ENCODE results near the gene THOC2. TPM values are rescaled to one million over a fixed set of nuclear protein-coding genes. Genes with fewer than 3 reads are reported as not detected.

THOC2 gene
- total and polyA plus RNA-seq, 2 of the 8 experiments (the other 6 are each of a cell fraction or from before 2014, with no cell fraction given) = 32.7 to 68.8 TPM

- FAIRE-seq (no peak), DNase-seq (ENCODE audit: low read depth in 1 of 2, low spot score in 2 of 2) (no peak)
- H3K27ac ChIP-seq (ENCODE audit: low read depth, low read length) = no peak overlapping the region
- no peaks in the 10 kb centered on the region for H3K27me3 ChIP-seq (replicated peaks in 1 of 4; ENCODE audit: control insufficient read depth in 3 of 4, extremely low read depth in 1 of 4, insufficient read depth in 3 of 4, low read length in 3 of 4)
- H4K5ac ChIP-seq (ENCODE audit: insufficient read length, low read depth, low read length) = no peak overlapping the region
- no peak overlapping the region for H3K4ac ChIP-seq (replicated peaks; ENCODE audit: insufficient read length, low read depth, low read length)
- H3K23me2 ChIP-seq (ENCODE audit: low read depth, low read length) = no peaks in the 10 kb centered on the region
- no peaks in the 10 kb centered on the region for H3K79me1 ChIP-seq (ENCODE audit: low read depth, low read length)
- H2BK120ac ChIP-seq (replicated peaks; ENCODE audit: low read depth, low read length) = no peak overlapping the region
- TF ChIP-seq RAD21 (IDR thresholded peaks at IDR 0.05 in 1 of 2, conservative IDR thresholded peaks at IDR 0.05 in 1 of 2; ENCODE audit: low read depth in 2 of 2, low read length in 2 of 2) = no peak
- TF ChIP-seq ZNF274 (IDR thresholded peaks at IDR 0.05; ENCODE audit: borderline replicate concordance, extremely low read depth, low read length) = no peak
- no peak for TF ChIP-seq TAF7 (optimal IDR thresholded peaks at IDR 0.05; ENCODE audit: borderline replicate concordance, low read depth, low read length)
- no peak for TF ChIP-seq BRCA1 (IDR thresholded peaks at IDR 0.05; ENCODE audit: low read depth, low read length)
- no peak for TF ChIP-seq POLR2A (IDR thresholded peaks at IDR 0.05; ENCODE audit: control extremely low read depth in 1 of 2, low read depth in 2 of 2, low read length in 2 of 2)
- no peaks in the 10 kb centered on the region for H3K79me2 ChIP-seq (ENCODE audit: control insufficient read depth in 1 of 2, insufficient read depth in 2 of 2, low read length in 2 of 2)
- H2AK5ac ChIP-seq (ENCODE audit: low read depth, low read length) = no peak overlapping the region
- H4K8ac ChIP-seq (ENCODE audit: extremely low read depth, insufficient read depth, low read length) = no peak overlapping the region
- H3K23ac ChIP-seq (ENCODE audit: insufficient read length) = no peak overlapping the region
- H3K4me3 ChIP-seq (ENCODE audit: extremely low read depth in 1 of 4, insufficient read depth in 2 of 4, low read depth in 3 of 4, low read length in 4 of 4) = no peak overlapping the region
- no peak overlapping the region for H2BK5ac ChIP-seq (ENCODE audit: low read depth, low read length)
- H3K18ac ChIP-seq (ENCODE audit: extremely low read depth, low read length) = no peak overlapping the region
- H4K20me1 ChIP-seq (replicated peaks in 1 of 2; ENCODE audit: control insufficient read depth in 1 of 2, insufficient read depth in 2 of 2, low read length in 2 of 2) = no peaks in the 10 kb centered on the region
- no peak overlapping the region for H2BK12ac ChIP-seq (ENCODE audit: low read depth, low read length)
- H3K56ac ChIP-seq (replicated peaks; ENCODE audit: insufficient read length, low read depth, low read length) = no peak overlapping the region
- no peaks in the 10 kb centered on the region for H3K4me1 ChIP-seq (replicated peaks in 1 of 4; ENCODE audit: control insufficient read depth in 3 of 4, insufficient read depth in 4 of 4, low read length in 3 of 4)
- H3K36me3 ChIP-seq (ENCODE audit: control insufficient read depth in 2 of 4, insufficient read depth in 4 of 4, low read length in 3 of 4) = peaks cover 0 to 7% (median 0%) of the 10 kb centered on the region in 4 experiments; a peak in 2 of 8 replicates
- no peak overlapping the region for H2AFZ ChIP-seq (ENCODE audit: low read length)
- no peak overlapping the region for H2BK15ac ChIP-seq (ENCODE audit: low read length)
- no peak overlapping the region for H3K4me2 ChIP-seq (ENCODE audit: insufficient read depth in 1 of 2, low read depth in 2 of 2, low read length in 2 of 2)
- no peak overlapping the region for H2BK20ac ChIP-seq (ENCODE audit: low read length)
- H3K9ac ChIP-seq (replicated peaks in 1 of 4; ENCODE audit: extremely low read depth in 1 of 4, low read depth in 3 of 4, low read length in 3 of 4) = no peak overlapping the region
- no peak overlapping the region for H4K91ac ChIP-seq (replicated peaks; ENCODE audit: insufficient read length, low read length)
- H3K14ac ChIP-seq (ENCODE audit: insufficient read length) = no peak overlapping the region
- CTCF ChIA-PET (ENCODE audit: partially characterized antibody) = interaction anchor here (0.9 kb wide), 1 partner anchor 16 kb away, joined by 5 read pairs; no protein-coding TSS in a partner anchor
- no peaks in the 10 kb centered on the region for H3K9me3 ChIP-seq (ENCODE audit: insufficient read depth in 2 of 2, low read depth in 1 of 2, low read length in 1 of 2)
- POLR2A ChIA-PET (ENCODE audit: partially characterized antibody) = no interaction called here
Measured at GRCh38 chrX:123695242-123695641, 37.6 kb downstream of the THOC2 start.
